Activated naive CD8-positive, alpha-beta T cell treated with anti-CD3 and anti-CD28 coated beads, Interleukin-2, amount 50 U/mL, for 16 hours (primary cell): ENCODE measurements around the gene ADORA1.

Source experiments
- DNase-seq: peaks from one replicate; pipeline ENCODE4 v3.0.0-alpha.2; 2020; ENCODE audit warnings: low read depth, low spot score

Gene ADORA1

DNA sequence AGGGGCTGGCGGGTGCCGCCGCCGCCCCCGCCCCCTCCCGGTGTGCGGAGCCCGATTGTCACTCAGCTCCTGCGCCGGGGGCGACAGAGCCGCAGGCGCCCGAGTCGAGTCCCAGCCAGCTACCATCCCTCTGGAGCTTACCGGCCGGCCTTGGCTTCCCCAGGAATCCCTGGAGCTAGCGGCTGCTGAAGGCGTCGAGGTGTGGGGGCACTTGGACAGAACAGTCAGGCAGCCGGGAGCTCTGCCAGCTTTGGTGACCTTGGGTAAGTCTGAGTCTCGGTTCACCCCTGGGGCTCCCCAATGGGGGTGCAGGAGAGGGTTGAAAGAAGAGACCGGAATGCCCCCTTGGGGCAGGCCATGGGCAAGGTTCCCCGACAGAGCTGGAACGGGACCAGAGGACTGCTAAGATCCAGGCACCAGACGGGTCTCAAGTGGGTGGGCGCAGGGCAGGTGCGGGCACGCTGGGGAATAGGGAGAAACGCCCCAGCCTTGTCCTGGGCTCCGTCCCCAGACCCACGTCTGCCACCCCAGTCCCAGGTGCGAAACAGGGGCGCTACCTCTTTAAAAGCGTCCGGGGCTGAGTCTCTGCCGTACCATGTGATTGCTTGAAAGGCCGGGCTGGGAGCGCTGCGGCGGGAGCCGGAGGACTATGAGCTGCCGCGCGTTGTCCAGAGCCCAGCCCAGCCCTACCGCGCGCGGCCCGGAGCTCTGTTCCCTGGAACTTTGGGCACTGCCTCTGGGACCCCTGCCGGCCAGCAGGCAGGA, at the start of gene ADORA1:
Gene ADORA1 (plus strand): TSS at position 61 of the 765 bp plus-strand sequence. CDS start 1,116 bp downstream, outside the sequence.
- DNase-seq = no peak

DNA sequence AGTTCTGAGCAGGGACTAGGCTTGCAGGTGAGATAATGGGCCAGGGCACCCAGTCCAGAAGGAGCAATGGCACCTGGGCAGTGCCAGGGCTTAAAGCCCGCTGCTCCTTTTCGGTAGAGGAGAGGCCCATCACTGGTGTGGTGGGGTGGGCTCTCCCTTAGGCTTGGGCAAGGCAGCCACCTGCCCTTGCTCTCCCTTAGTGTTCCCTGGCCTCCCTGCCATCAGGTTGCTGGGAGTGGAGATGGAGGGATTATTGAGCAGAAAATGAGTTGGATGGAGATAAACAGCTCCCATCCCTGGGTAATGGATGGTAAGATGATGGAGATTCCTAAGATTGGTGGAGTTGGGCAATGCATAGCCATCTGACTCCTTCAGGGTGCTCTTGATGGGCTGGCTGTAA, 49.6 kb upstream of the ADORA1 start:
- no peak for DNase-seq

DNA sequence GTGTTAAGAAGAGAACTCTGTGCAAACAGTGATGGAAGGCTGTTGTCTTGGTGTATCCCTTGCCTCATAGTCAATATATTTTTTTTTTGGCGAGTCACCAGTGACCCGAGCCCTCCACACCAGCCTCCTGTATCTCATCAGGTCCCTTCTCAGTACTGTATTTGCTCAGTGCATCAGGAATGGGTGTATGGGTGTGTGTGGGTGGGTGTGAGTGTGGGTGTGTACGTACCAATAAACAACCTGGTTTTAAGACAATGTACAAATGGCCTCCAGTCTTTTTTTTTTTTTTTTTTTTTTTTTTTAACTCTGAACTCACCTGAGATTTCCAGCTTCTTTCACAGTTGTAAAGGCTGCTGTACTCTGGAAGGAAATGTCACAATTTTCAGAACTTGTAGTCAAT, 49.0 kb upstream of the ADORA1 start:
- no peak for DNase-seq

DNA sequence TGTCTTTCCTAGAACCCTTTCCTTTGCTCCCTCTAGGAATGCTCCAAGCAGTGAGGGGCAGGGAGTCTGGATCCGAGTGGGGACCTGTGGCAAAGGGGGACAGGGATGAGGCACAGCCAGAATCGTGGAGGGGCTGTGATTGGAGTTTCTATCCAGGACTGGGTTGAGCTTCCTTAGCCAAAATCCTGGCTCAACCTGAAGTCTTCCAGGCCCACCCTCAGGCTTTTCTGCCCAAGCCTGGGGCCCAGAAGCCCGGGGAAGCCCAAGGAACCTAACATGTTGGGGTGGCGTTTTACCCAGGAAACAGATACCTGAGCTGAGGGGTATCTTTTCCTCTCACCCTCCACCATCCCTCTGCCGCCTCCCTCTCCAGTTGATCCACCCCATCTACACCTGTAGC, 47.1 kb upstream of the ADORA1 start:
- no peak for DNase-seq

DNA sequence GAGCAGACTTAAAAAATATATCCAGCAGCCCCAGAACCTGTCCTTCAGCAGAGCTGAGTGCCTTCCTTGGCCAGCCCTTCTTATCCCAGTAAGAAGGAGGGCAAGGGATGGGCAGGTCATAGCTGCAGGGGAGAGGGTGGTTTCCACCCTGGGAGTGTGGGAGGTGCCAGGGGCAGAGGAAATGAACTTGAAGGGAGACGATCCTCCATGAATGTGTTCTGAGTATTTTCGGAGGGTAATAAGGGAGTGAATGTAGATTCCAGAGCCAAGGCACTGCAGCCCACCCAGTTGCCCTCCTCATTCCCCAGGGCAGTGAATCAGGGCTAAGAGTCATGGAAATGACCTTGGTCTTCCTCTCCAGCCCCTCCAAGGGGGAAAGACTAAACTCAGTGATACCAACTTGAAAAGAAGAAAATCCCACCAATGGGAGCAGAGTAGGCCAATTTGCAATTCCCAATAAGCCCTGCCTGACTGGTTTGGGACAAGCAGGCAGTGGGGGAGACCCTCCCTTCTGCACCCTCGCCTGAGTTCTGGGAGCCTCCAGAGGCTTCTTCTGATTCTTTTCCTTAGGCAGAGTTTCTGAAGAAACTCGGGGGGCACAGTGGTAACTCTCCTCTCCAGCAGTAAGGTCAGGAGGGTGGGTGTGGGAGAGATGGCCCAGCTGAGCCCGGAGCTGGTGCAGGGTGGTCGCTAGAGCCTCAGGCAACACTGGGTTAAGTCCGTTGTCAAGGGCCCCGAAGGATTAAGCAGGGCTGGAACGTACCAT, 45.9 kb upstream of the ADORA1 start:
- no peak for DNase-seq

DNA sequence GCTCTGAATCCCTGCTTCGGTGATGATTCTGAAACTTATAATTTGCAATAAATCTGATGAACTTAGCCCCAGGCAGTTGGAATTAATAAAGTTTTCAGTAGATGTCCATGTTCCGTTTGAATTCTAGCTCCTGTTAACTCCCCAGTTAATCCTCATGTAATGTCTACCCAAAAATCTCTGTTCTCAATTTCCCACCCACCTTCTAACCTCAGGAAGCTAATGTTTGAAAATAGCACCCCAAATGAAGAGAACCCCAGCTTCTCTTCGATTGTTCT, 45.4 kb upstream of the ADORA1 start:
- no peak for DNase-seq

DNA sequence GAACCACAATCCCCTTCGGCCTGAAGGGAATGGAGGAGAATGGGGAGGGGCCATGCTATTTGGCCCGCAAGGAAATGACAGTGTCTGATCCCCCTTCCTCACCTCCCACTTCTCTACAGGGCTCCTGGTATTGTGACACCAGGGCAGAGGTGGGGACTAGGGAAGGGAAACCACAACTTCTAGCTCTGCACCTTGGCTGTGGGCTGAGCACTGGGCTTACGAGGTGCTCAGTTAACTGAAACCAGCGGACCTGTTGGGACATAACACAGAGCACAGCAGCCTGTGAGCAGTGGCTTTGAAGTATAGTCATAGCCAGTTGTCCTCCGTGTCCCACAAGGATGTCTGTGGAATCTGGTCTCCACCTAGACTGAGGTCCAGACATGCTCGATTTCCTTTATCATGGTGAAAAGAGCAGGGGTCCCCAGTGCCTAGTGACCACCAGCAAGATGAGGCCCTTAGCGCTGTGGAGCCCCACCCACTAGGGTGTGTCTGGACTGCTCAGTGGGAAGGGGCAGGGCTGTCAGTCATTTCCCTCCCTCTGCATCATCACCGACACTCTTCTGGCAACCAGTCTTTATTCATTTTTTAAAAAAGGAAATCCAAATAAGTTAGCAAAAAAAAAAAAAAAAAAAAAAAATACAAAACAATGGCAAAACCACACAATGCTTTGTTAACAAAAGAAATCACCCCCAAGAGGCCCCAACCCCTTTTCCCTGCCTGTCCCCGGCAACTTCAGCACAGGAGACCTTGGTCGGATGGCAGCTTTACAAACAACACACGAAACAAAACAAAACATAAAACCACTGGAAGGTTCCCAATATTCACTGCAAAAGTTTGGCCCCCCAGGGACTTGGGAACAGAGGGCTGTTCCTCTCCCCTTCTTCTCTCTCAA, 44.7 kb upstream of the ADORA1 start:
- DNase-seq = no peak

DNA sequence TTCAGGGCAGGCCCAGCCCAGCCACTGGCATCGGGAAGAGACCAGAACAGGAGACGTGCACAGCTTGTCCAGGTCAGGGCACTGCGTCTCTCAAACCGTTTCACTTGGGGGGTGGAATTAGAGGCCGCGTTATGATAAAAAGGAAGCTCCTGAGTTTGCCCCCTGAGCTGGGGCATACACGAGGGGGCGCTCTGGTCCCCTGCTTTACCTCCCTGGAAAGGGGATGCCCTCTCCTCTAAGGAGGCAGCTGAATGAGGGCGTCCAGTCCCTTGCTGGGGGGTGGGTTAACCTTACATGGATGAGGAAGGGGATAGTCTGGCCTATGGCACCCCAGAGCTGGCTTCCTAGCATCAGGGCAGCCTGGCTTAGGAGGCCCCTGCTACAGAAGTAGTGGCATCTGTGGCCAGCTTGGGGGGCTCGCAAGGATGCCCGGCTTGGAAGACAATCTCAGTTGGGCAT, 44.0 kb upstream of the ADORA1 start:
- DNase-seq = no peak

DNA sequence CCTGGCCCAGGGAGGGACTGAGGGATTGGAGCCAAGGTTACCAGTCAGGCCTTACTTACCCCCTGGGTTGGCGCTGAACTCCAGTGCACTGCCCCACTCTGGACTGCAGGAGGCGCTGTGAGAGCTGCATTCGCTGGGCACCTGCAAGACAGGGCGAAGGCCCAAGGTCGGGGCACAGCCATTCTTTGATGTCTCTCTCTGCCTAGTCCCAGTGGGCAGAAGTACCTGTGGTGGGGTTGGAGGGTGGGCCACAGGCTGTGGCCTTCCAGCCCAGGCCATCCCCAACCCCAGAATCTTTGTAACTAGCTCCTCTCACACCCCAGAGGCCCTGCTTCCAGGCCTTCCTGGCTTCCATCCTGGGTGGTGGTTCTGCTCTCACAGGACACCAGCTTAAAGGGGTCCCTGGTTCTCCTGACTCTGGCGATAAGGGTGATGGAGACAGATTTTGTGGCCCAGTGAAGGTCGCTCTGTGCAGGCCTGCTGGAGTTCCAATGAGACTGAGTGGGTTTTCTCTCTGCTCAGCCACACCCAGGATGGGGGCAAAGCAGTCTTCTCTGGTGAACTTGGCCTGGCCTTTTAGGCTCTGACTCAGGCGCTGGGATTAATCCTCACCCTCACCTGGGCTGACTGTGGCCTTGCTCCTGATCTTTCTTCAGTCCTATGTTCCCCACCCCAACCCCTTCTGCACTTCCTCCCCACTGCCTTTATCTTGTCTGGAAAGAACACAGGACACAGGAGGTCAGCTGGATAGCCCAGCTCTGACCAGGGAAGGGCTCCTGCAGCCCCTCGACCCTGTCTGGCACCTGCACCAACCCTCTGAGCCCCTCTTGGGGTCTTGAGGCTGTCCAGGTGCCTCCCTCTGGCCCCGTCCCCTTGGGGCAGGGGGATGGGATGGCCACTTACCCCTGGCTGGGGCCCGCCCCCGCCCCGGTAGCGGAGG, 42.7 kb upstream of the ADORA1 start:
- DNase-seq = no peak

DNA sequence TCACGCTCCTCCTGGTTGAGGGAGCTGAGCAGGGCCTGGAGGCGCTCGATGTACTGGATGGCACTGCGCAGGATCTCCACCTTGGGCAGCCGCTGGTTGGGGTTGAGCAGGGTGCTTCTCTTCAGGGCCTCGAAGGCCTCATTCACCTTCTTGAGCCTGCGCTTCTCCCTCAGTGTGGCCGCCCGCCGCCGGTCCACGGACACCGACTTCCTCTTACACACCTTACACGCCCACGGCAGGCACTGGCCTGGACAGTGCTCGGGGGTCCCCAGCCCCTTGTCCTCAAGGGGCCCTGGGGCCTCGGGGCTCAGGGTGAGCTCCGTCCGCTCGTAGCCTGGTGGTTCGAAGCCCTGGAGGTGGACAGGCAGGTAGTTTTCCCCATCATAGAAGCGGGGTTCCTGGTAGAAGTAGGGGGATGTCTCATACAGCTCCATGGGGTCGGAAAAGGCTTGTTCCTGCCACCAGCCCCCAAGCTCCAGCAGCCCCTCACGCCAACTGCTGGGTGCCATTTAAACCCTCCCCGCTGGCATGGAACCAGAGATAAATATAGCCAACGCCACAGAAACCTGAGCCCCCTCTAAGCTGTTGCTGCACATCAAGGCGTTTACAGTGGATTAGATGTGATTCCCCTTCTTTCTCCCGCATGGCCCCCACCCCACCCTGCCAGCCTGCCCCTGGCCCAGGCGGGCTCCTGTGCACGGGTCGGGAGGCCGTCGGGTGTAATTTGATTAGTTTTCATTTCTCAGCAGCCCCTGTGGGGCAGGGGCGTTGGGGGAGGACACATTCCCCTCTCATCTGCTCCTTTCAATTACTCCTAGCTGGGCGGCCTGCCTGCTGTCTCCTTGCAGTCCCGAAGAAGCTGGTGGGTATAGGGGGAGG, 41.8 kb upstream of the ADORA1 start, which contains the start of gene MYOG:
Gene MYOG (minus strand): TSS at position 485 of the 879 bp plus-strand sequence. CDS start 51 bp downstream, at position 434.
- no peak for DNase-seq

DNA sequence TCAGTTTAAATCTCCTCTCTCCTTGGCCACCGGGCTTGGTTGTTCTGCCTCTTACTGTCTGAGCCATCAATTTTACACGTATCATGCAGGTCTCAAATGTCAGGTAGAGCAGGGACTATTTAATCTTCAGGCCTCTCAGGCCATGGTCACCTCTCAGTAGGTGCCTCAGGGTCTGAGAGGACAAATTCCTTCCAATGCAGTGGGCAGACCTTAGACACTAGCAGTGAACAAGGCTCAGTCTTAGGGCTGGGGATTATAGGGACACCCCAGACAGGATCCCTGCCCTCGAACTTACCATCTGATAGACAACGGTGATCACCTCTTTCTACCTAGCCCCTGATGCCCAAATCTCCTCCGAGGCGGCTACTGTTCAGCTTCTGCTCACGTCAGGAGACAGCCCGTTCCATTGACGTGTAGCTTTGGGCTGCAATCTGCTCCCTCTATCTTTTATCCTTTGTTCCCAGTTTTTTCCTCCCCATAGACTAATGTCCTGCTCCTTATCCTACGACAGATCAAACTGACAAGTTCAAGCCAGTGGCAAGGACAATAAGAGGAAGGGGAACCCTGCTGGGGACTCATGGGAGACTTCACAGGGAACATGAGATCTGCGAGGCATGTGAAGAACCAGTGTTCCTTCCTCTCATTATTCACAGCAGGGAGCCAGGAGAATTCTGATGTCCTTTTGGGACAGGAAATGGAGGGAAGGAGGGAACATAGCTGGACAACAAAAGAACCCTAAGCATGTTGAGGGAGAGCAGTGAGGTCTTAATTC, 40.3 kb upstream of the ADORA1 start:
- no peak for DNase-seq

DNA sequence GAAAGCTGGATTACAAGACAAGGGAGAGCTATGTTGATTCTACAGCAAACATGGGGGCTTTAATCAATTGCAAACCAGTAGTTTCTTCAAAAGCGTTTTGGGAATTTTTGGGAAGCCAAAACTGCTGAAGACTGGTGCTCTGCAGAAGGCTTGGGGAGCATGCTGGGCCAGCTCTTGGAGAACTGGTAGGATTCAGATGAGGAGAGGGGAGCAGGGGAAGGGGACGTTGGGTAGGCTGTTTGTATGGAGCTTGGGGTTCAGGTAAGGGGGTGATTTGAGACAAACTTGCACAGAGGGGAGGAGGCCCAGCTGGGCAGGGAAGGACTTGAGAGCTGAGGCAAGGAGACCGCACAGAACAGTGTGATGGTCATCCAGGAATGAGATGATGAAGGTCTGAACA, 39.1 kb upstream of the ADORA1 start:
- no peak for DNase-seq

DNA sequence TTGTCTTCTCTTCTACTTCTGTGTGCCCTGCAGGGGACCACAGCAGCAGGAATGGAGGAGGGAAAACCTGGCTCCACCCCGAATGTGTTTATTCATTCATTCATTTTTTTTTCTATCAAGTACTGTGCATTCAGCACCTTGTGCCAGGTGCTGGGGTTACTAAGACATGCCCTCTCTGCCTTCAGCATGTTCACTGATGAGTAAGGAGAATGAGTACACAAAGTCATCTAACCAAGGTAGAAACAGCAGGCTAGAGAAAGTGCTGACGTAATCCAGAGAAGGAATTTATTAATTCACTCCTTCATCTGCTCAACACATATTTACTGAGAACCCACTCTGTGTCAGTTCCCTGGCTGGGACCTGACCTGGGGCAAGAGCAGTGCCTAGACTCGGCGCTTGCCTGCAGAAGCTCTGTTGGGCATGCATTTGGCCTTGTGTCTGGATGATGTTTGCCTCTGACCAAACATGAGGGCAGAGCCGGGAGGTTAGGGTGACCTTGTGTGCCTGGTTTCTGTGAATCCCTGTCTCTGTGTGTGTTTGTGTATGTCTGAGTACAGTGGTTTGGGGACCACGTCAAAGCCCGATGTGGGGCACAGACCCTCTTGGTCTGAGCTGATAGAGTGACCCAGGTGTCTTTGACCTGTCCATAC, 38.4 kb upstream of the ADORA1 start:
- DNase-seq = no peak

DNA sequence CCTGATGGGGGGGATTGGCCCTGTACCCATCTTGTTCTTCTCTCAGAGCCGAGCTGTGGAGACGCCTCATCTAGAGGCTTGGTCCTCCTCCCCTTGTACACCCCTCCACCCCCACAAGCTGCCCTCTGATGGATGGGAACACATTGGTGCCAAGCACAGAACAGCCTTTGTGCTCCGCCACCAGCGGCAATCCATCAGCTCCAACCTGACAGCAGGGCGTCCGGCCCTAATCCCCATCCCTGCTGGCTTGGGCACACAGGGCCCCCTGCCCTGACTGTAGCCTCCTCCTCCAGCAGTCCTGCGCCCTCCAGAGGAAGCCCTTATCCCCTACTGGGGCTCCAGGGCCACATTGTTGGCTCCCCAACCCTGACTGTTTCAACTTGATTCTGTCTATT, 37.9 kb upstream of the ADORA1 start:
- no peak for DNase-seq

DNA sequence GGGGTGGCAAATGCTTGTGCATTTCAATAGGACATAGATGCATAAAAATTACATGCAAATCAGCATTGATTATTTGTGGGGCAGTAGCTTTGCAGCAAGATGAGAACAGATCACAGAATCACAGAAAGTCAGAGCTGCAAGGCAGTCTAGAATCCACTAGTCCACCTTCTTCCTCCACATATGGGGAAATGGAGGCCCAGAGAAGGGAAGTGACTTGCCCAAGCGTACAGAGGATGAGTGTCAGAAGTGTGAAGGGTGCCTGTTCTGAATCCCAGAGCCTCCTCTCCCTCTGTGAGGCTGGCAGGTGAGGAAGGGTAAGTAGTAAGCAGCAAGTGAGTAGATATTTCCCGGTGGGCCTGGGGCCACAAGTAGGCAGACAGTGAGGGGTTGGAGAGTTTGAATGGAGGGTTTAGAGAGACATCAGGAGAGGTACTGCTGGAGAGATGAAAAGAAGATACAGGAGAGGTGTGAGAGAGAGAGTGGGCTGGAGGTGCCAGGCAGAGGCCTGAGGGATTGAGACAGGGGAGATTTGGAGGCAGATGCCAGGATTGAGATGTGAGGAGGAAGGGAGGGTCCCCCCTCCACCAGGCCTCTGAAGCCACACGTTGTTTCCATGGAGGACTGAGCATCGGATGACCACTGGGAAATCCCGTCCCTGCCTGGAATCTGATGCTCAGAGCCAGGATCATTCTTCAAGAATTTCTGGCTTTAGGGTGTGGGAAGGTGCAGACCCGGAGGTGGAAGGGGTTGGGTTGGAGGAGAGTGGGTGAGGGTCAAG, 36.9 kb upstream of the ADORA1 start:
- no peak for DNase-seq

DNA sequence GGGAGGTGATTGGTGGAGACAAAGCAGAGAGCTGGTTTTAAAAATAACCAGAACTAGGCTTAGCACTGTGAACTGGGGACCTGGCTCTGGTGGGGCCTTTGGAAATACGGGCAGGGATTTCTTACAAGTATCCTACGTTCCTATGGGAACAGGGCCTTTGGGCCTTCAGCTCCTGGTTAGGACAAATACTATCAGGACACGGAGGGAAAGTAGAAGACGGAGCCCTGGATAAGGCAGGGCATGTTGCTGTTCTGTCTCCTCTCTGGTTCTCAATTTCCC, 36.4 kb upstream of the ADORA1 start:
- no peak for DNase-seq

DNA sequence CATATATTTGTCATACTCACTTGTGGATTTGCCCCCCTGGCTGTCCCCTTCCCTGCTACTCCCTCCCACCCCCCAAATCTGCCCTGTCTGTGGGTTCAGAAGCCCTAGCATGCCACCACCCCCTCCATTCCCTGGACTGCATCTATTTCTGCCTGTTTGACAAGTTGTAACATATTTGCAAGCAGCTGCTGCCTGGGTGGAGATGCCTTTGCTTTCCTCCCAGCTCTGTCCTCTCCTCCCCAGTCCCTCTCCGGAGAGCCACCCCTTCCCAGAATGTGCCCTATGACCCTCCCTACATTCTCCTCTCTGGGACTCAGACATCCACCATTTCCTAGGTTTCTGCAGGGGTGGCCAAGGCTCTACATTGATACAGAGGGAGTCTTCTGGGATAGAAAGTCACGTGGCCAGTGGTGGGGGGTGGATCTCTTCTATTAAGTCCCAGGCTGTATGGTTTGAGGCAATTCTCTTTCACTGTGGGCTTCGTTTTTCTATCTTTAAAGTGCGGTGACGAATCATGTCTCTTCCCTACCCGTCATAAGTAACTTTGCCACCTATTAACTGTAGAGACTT, 35.7 kb upstream of the ADORA1 start:
- DNase-seq = no peak
